GM19324 (cell line): ENCODE measurements around the gene ACTL10.

ENCODE experiments used
- ATAC-seq: cut with Tn5 transposase; IDR thresholded peaks from one replicate; pipeline ENCODE4 v1.9.1; 2021; ENCODE audit warnings: mild to moderate bottlenecking, moderate library complexity; ENCODE audit not compliant: unreplicated experiment, low FRiP score

The ACTL10 gene

DNA sequence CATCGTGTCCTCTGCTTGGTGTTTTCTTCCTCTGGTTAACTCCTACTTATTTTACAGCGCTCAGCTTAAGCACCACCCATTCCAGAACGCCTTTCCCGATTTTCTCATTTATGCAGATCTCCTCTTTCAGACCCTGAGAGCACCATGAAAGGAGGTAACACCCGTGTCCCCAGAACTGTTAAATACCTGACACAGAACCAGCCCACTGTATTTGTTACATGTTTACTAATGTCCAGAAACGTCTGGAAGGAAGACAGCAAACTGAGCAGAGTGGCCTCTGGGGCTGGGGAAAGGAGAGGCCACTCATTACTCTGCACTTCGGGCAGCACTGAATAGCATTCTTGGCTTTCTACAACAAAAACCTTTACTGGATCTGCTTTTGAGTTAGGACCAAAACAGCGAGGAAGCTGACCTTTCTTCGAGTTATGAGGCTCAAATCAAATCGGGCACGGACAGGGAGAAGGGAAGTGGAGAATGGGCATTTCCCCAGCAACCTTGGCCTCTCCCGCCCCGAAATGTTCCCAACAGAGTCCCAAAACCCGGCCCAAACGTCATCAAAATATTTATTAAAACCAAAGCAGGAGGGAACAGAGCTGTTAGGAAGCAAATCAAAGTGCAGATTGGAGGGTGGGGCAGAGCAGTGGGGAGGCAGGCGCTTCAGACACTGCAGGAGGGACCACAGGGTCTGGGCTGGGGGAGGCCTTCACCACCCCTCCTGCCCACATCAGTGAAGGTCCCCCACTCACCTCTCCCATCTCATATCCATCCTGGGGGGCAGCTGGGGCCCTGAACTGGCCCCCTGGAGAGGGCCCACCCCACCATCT is 8.6 kb downstream of the ACTL10 start:
- no peak for ATAC-seq

GRCh38 chr20:33676121-33676520 is 9.4 kb downstream of the ACTL10 start:
- no peak for ATAC-seq

GRCh38 chr20:33676652-33677645 is 10.2 kb downstream of the ACTL10 start:
- no peak for ATAC-seq

DNA sequence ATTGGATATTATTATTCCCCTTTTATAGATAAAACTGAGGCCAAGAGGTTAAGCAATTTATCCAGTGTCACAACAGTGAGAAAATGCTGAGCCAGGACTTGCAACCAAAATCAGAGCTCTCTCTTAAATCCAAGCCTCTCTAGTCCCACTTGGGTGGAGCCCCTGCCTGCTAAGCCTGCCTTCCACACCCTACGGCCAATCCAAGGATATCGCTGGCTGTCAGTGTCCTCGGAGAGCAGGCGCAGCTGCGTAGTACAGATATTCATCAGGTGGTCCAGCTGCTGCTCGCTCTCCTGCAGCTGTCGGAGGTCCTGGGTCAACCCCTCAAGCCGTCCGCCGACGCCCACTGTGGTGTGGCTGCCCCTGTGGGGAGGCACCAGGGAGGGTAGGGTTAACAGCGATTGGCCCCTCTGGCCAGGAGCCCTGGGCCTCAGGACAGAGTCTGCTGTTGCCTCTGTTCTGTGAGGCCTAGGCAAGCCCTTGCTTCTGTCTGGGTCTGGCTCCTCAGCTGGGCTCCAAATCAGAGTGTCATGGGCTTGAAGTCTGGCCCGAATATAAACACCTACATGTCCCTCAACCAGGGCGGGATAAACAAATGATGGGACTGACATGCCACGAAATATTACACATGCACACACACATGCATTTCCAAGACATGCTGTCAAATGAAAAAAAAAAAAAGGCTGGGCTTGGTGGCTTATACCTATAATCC is 11.4 kb downstream of the ACTL10 start:
- no peak for ATAC-seq

DNA sequence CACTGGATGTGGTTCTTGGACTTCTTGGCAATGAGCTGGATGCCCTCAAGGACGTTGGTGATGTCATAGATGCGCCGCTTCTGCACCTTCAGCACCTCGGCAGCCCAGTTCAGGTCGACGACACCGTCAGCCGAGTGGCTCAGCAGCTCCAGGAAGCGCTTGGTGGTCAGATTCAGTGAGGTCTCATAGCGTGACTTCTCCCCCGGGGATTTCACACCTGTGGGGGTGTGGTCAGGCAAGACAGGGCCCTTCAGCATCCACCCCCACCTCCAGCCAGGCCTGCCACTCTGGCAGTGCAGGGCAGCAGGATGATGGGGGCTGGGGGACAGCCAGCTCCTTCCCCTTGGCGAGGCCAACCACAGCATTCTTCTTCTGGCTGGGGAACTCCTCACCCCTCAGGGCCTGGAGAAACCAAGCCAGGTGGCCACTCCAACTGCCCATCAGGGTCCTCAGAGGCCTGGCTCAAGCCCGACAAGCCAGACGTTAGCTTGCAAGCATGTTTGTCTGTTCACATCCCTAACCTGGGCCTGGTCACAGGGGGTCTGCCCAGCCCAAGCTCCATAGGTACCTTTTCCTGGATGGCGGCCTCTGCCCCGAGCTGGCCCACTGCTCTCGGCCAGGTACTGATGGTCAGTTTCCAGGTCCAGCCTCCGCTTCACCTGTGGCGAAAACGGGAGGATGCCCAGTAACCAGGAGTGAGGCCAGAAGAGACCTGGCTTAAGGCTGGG is 13.2 kb downstream of the ACTL10 start:
- ATAC-seq: peak; percentile 50

GRCh38 chr20:33680686-33681085 is 13.9 kb downstream of the ACTL10 start:
- no peak for ATAC-seq

- ATAC-seq: no peak
These were observed 14.5 kb downstream of the ACTL10 start for GRCh38 chr20:33681288-33681687.

DNA sequence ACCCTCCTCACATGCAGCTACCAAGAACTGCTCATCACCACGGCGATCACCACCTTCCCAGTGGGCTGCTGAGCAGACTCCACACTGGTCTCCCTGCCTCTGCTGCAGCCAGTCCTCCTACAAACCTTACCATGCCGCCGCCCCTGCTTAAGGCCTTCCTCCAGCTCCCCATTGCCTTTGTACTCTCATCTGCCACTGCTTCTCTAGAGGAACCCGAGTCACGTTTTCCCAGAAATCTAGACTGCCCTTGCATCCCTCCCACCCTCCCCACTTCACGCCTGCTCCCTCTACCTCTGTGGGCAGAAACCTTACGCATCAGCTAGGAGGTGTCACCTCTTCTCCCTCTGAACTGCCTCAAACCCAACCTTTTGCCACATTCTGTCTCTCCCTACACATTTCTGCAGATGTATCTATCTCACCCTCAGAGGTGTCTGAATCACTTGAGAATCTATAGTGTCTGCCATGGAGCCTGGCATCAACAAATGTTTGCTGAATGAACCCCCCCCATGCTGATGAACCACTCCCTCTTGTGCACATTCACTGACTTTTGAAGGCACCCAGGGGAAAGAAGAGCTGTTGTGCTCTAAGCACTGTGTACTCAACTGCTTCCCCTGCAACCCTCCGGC is 15.1 kb downstream of the ACTL10 start:
- no peak for ATAC-seq

GRCh38 chr20:33684533-33685327 is 18.0 kb downstream of the ACTL10 start:
- ATAC-seq: no peak

GRCh38 chr20:33685328-33686099 is 18.8 kb downstream of the ACTL10 start:
- ATAC-seq: peak; percentile 23

GRCh38 chr20:33686100-33686983 is 19.6 kb downstream of the ACTL10 start, which contains the start of gene E2F1:
E2F1 (minus strand) TSS chr20:33686385; CDS start chr20:33686264, 121 bp downstream.
- peak; percentile 89 for ATAC-seq

DNA sequence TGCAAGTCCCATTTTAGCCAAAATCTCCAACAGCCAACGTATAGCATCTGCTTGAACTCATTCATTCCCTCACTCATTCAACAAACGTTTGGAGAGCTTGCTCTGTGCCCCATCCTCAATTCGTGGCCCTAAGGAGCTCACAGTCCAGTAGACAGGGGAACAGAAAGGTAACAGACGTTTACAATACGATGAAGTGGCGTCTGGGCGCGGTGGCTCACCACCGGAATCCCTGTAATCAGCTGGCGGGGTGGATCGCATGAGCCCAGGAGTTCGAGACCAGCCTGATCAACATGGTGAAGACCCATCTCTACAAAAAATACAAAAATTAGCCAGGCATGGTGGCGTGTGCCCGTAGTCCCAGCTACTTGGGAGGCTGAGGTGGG is 20.2 kb downstream of the ACTL10 start:
- ATAC-seq: no peak

DNA sequence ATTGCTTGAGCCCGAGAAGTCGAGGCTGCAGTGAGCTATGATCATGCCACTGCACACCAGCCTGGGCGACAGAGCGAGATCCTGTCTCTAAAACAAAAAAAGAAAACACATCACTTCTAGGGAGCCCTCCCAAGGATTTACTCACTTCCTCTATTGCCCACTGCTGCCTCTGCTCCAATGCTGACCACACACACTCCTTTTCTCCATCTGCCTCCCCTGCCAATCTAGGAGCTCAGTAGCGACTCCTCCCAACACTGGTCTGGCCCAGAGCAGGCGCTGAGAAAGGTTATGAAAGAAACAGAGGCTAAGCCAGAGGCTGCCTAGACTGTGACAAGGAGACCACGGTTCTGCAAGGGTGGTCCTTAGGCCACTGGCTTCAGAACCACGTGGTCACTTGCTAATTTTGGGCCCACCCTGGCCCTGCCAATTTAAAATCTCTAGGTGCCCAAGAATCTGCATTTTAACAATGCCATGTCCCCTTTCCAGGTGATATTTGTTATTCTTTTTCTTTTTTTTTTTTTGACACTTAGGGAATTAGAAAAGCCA is 20.7 kb downstream of the ACTL10 start:
- no peak for ATAC-seq

GRCh38 chr20:33687993-33688937 is 21.5 kb downstream of the ACTL10 start:
- no peak for ATAC-seq

GRCh38 chr20:33688938-33689424 is 22.2 kb downstream of the ACTL10 start:
- no peak for ATAC-seq
